Testis (tissue), 2 donors: ENCODE measurements around the gene ABTB2.

Experiments
- CTCF ChIP-seq, 3 experiments: fragments of 450-650 bp in 2 of 3; fragments of 200-600 bp in 1 of 3; sonication (generic) in 1 of 3; IDR thresholded peaks; one replicate each; pipeline ENCODE4 v1.5.1; 2016 to 2019; ENCODE audit warnings: antibody characterized with exemption in 3 of 3, mild to moderate bottlenecking in 2 of 3, moderate library complexity in 1 of 3
- POLR2A ChIP-seq: fragments of 450-650 bp; IDR thresholded peaks from one replicate; pipeline ENCODE4 v1.6.1; 2017; ENCODE audit warnings: antibody characterized with exemption, mild to moderate bottlenecking, moderate library complexity

GRCh38 chr11:34146866-34147265 is 210.9 kb downstream of the ABTB2 start:
- TF ChIP-seq CTCF (IDR thresholded peaks at IDR 0.05) (no peak), POLR2A (no peak)
